Sigmoid colon (tissue), 7 donors: ENCODE data around the gene PIM3. TPM values are rescaled to one million over a fixed set of nuclear protein-coding genes. Genes with fewer than 3 reads are reported as not detected.

Source experiments
- DNase-seq: peaks from one replicate; pipeline ENCODE4 v3.0.0-alpha.2; 2019
- H3K27ac ChIP-seq, 4 donors: fragments of 200-600 bp; sonication (generic); one replicate each; pipeline ENCODE4 v1.5.1; 2016 to 2019; ENCODE audit warnings: mild to moderate bottlenecking in 1 of 4
- H3K27me3 ChIP-seq, 3 donors: fragments of 200-600 bp; sonication (generic); one replicate each; pipeline ENCODE4 v1.5.1; 2019; ENCODE audit warnings: mild to moderate bottlenecking in 1 of 3
- H3K36me3 ChIP-seq, 4 donors: fragments of 200-600 bp; sonication (generic); one replicate each; pipeline ENCODE4 v1.5.1; 2016 to 2019
- H3K4me1 ChIP-seq, 4 donors: fragments of 200-600 bp; sonication (generic); one replicate each; pipeline ENCODE4 v1.5.1; 2017 to 2019
- H3K4me3 ChIP-seq, 4 donors: fragments of 200-600 bp; sonication (generic); one replicate each; pipeline ENCODE4 v1.5.1; 2017 to 2019; ENCODE audit warnings: mild to moderate bottlenecking in 2 of 4, moderate library complexity in 1 of 4
- H3K9me3 ChIP-seq, 4 donors: fragments of 200-600 bp in 3 of 4; sonication (generic) in 3 of 4; one replicate each; pipeline versions ENCODE4 v1.5.1 to v1.6.1; 2013 to 2019
- EP300 ChIP-seq, 4 donors: sonication (generic); formaldehyde crosslinking; IDR thresholded peaks; one replicate each; pipeline ENCODE4 v1.6.1; 2017; ENCODE audit warnings: antibody characterized with exemption in 4 of 4
- POLR2A ChIP-seq, 2 donors: fragments of 450-650 bp; IDR thresholded peaks; one replicate each; pipeline ENCODE4 v1.6.1; 2016; ENCODE audit warnings: antibody characterized with exemption in 2 of 2, mild to moderate bottlenecking in 2 of 2, moderate library complexity in 2 of 2
- POLR2AphosphoS5 ChIP-seq, 4 donors: sonication (generic); formaldehyde crosslinking; IDR thresholded peaks; one replicate each; pipeline ENCODE4 v1.6.1; 2017; ENCODE audit warnings: antibody characterized with exemption in 4 of 4
- WGBS, 2 donors: extraction: QIAGEN DNeasy Blood & Tissue Kit; methylation state at CpG; one replicate each; pipeline ENCODE4 v1.1.7; 2013; 5-methylcytosine and 5-hydroxymethylcytosine counted together
- intact Hi-C: fragments of 100-400 bp; cut with DNase I; formaldehyde crosslinking; loops from one replicate; pipeline ENCODE4 v1.15.1; 2023
- polyA plus RNA-seq, 3 donors: library from polyadenylated mRNA; stranded (reverse); fragments of 200-250 nt; gene quantifications; one replicate each; pipeline ENCODE4 v1.2.3, GENCODE V29; 2013
- total RNA-seq, 4 donors: library from RNA; depleted of rRNA; stranded (reverse); fragments of >200 nt; gene quantifications; one replicate each; pipeline ENCODE4 v1.1.0, GENCODE V29; 2016
- TF ChIP-seq, protein P1 (sequence below), 4 experiments: fragments of 450-650 bp in 3 of 4; fragments of 200-600 bp in 1 of 4; IDR thresholded peaks; one replicate each; pipeline ENCODE4 v1.5.1; 2016 to 2019; ENCODE audit warnings: antibody characterized with exemption in 4 of 4, mild to moderate bottlenecking in 3 of 4, moderate library complexity in 2 of 4
- donor health status: healthy with polysubstance abuse.
- donor health status: Bipolar disorder and iron deficiency.
- donor health status: healthy.

The PIM3 gene
- total and polyA plus RNA-seq, 7 donors = 26.3 to 126 (median 49.4) TPM

DNA sequence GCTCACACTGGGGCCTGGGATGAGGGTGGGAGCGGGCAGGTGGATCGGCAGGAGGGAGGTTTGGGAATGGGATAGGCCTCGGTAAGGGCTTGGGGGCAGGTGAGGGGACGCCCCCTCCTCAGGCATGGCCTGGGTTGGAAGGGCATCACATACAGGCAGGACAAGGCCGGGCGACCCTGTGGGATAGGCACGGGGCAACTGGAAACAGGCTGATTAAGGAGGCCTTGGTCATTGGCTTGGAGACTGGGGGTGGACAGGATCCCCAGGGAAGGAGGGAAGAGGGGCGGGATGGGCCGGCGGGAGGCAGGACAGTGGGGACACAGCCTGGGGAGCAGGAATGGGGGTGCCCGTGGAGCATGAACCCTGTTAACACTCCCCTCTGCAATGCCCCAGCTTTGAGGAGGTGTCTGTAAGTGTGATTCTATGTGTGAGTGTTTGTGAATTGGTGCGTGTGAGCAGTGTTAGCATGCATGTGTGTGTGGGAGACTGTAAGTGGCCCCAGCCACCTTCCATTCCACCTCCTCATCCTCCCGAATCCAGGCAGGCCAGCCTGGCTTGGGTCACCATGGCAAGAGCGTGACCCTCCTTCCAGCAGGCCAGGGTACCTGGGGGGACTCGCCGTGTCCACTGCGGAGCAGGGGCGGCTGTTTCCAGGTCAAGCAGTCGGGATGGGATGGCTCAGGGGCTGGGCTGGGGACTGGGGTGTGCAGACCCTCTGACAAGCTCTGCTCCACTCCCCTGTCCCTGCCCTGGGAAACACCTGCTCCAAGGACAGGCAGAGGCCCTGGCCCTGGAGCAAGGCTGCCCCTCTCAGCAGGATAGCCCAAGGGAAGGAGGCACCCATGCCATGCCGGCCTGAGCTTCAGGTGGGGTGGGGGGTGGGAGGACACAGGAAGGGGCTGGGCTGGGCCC is 3.4 kb upstream of the PIM3 start:
- H3K4me1 ChIP-seq = peaks cover 0 to 35% (median 24%) of the 10 kb centered on the region in 4 donors
- no peaks in the 10 kb centered on the region for H3K9me3 ChIP-seq
- no peaks in the 10 kb centered on the region for H3K27me3 ChIP-seq
- 89 to 91% methylated on average over 20 of the region's 20 CpGs for WGBS, 2 donors
- no peak for TF ChIP-seq POLR2AphosphoS5 (IDR thresholded peaks at IDR 0.05)
- TF ChIP-seq, protein P1, sequence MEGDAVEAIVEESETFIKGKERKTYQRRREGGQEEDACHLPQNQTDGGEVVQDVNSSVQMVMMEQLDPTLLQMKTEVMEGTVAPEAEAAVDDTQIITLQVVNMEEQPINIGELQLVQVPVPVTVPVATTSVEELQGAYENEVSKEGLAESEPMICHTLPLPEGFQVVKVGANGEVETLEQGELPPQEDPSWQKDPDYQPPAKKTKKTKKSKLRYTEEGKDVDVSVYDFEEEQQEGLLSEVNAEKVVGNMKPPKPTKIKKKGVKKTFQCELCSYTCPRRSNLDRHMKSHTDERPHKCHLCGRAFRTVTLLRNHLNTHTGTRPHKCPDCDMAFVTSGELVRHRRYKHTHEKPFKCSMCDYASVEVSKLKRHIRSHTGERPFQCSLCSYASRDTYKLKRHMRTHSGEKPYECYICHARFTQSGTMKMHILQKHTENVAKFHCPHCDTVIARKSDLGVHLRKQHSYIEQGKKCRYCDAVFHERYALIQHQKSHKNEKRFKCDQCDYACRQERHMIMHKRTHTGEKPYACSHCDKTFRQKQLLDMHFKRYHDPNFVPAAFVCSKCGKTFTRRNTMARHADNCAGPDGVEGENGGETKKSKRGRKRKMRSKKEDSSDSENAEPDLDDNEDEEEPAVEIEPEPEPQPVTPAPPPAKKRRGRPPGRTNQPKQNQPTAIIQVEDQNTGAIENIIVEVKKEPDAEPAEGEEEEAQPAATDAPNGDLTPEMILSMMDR (IDR thresholded peaks at IDR 0.05) = no peak
- no peak for TF ChIP-seq EP300 (IDR thresholded peaks at IDR 0.05)
- TF ChIP-seq POLR2A (IDR thresholded peaks at IDR 0.05) = no peak
- intact Hi-C loops = no loop called here
- H3K27ac ChIP-seq = no peak overlapping the region
- H3K4me3 ChIP-seq = no peak overlapping the region
- H3K36me3 ChIP-seq = no peaks in the 10 kb centered on the region
- peak; percentile 59 for DNase-seq

DNA sequence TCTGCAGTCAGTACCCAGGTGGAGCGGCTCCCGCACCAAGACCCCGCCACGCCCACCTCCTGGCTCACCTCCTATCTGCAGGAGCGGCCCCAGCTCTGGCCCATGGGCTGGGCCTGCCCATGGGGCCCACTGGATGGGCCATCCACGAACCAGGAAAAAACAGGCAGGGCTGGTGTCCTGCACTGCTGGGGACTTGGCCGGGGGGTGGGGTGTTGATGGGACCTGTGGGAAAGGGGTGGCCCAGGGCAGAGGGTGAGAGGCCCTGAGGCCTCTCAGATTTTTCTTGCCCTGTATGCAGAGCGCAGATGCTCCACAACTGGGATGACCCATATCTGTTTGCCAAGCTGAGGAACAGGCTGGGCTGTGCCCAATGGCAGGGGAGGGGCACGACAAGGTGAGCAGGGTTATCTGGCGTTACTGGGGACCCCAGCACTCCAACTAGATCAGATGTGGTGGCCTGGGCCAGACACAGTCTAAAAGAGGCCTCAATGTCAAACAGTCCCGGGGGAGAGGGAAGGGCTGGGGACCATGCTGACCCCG is 2.7 kb upstream of the PIM3 start:
- H3K9me3 ChIP-seq = no peaks in the 10 kb centered on the region
- no peak overlapping the region for H3K4me3 ChIP-seq
- H3K36me3 ChIP-seq = peaks cover 3 to 4% (median 3%) of the 10 kb centered on the region in 4 donors
- no peaks in the 10 kb centered on the region for H3K27me3 ChIP-seq
- no peak overlapping the region for H3K27ac ChIP-seq
- H3K4me1 ChIP-seq = peaks cover 0 to 33% (median 21%) of the 10 kb centered on the region in 4 donors
- intact Hi-C loops = loop anchor here (2.0 kb wide), 1 partner anchor 15 kb away; no protein-coding TSS in a partner anchor
- DNase-seq = peak; percentile 63
- WGBS, 2 donors = 41 to 77% methylated on average over 12 of the region's 12 CpGs
- TF ChIP-seq EP300 (IDR thresholded peaks at IDR 0.05) (no peak), POLR2A (IDR thresholded peaks at IDR 0.05) (no peak), POLR2AphosphoS5 (IDR thresholded peaks at IDR 0.05) (no peak)
- TF ChIP-seq, protein P1 (IDR thresholded peaks at IDR 0.05) = no peak

DNA sequence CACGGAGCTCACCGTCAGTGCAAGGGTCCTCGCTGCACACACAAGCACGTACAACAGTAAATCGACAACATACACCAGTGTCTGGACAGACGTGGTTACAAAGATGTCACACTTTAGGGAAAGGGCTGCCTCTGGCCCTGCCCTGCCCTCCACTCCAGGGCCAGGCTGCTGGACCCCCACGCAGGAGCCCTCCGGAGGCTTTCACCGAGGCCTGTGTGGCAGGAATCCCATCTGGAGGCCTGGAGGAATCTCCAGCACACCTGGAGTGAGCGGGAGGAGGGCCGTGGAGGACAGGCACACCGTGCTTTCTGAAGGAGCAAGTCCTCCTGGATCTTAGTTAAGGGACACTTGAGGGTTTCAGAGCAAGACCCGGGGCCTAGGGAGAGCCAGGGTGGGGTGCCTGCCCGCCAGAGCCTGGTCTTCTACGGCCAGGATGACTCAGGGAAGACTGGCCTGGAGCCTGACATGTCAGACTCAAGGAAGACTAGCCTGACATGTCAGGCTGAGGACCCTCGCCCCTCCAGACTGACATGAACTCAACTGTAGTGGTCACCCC is 2.1 kb upstream of the PIM3 start:
- Histone ChIP-seq H3K4me3 (no peak overlapping the region), H3K27me3 (no peaks in the 10 kb centered on the region), H3K27ac (no peak overlapping the region), H3K4me1 (peaks cover 0 to 33% (median 23%) of the 10 kb centered on the region in 4 donors), H3K9me3 (no peaks in the 10 kb centered on the region), H3K36me3 (peaks cover 8 to 10% (median 9%) of the 10 kb centered on the region in 4 donors)
- TF ChIP-seq POLR2A (IDR thresholded peaks at IDR 0.05) (no peak), EP300 (IDR thresholded peaks at IDR 0.05) (no peak), POLR2AphosphoS5 (IDR thresholded peaks at IDR 0.05) (no peak)
- TF ChIP-seq, protein P1 (IDR thresholded peaks at IDR 0.05) = no peak
- WGBS, 2 donors = 81 to 88% methylated on average over 16 of the region's 16 CpGs
- intact Hi-C loops = loop anchor here (2.0 kb wide), 1 partner anchor 16 kb away; no protein-coding TSS in a partner anchor
- DNase-seq = peak; percentile 65

GRCh38 chr22:49958931-49959781 is 1.4 kb upstream of the PIM3 start:
- WGBS, 2 donors = 74 to 75% methylated on average over 29 of the region's 29 CpGs
- Histone ChIP-seq H3K9me3 (no peaks in the 10 kb centered on the region), H3K4me1 (peaks cover 0 to 39% (median 29%) of the 10 kb centered on the region in 4 donors), H3K27ac (peak overlapping the region; percentile 89 to 99 (median 96)), H3K27me3 (no peaks in the 10 kb centered on the region), H3K36me3 (peaks cover 11 to 16% (median 14%) of the 10 kb centered on the region in 4 donors), H3K4me3 (peak overlapping the region; percentile 67 to 96 (median 82))
- no peak for TF ChIP-seq EP300 (IDR thresholded peaks at IDR 0.05)
- peak; percentile 74 for DNase-seq
- intact Hi-C loops = loop anchor here (2.0 kb wide), 1 partner anchor 16 kb away; no protein-coding TSS in a partner anchor
